ENCODE measurements around the gene SRD5A3. TPM values are rescaled to one million over a fixed set of nuclear protein-coding genes. Genes with fewer than 3 reads are reported as not detected.

Gene SRD5A3
- total RNA-seq, 2 donors from 2014 or later: 14.1 to 16.2 TPM

- peak; percentile 50 for ATAC-seq
- intact Hi-C loops (cut with DNase I, micrococcal nuclease): no loop called here
- DNase-seq: peak; percentile 47 to 65
Observed at GRCh38 chr4:55396308-55397125, 50.5 kb downstream of the SRD5A3 start.

DNA sequence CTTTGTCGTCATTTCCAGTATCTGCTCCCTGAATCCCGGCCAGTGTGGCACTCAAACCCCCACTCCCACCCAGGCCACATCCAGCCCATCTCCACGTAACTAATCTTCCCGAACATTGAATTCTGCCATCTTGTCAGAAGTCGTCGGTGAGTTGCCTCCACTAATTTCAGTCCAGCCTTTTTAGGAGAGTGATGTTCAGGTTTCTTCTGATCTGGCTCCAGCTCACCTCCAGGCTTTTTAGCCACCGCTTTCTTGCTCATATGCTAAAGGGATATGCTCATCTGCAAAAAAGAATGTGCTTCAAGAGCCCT, 51.0 kb downstream of the SRD5A3 start:
- no peak for ATAC-seq
- DNase-seq: peak in 1 of 2 donors; percentile 18
- intact Hi-C loops (cut with DNase I, micrococcal nuclease): no loop called here

- no peak for DNase-seq
- intact Hi-C loops (cut with DNase I, micrococcal nuclease): no loop called here
Observed at GRCh38 chr4:55397520-55398321, 51.7 kb downstream of the SRD5A3 start.

GRCh38 chr4:55398461-55398860, 52.4 kb downstream of the SRD5A3 start:
- DNase-seq: no peak
- intact Hi-C loops (cut with DNase I, micrococcal nuclease): no loop called here
- ATAC-seq: no peak

More at GRCh38 chr4:55397520-55398321, 51.7 kb downstream of the SRD5A3 start:
- ATAC-seq: no peak

- ATAC-seq (no peak), DNase-seq (no peak)
- intact Hi-C loops (cut with DNase I, micrococcal nuclease): no loop called here
Observed at GRCh38 chr4:55398966-55399365, 52.9 kb downstream of the SRD5A3 start.

DNA sequence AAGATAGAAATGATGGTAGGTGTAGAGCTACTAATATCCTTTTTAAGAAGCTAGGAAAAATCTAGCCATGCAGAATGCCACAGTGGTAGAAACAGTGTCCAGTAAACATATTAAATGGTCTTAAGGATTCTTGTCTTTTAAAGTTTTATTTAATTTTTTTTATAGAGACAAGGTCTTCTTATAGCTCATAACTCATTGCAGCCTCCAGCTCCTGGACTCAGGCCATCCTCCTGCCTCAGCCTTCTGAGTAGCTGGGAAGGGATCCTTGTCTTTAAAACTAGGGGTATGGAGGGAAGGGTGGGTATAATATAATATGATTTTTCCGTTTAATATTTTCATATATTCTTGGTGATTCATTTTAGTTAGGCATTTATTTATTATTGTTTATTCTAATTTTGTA, 53.5 kb downstream of the SRD5A3 start:
- intact Hi-C loops (cut with DNase I, micrococcal nuclease): no loop called here
- no peak for ATAC-seq
- no peak for DNase-seq

GRCh38 chr4:55405073-55405472, 59.0 kb downstream of the SRD5A3 start:
- intact Hi-C loops (cut with DNase I, micrococcal nuclease): no loop called here
- DNase-seq (no peak), ATAC-seq (no peak)

DNA sequence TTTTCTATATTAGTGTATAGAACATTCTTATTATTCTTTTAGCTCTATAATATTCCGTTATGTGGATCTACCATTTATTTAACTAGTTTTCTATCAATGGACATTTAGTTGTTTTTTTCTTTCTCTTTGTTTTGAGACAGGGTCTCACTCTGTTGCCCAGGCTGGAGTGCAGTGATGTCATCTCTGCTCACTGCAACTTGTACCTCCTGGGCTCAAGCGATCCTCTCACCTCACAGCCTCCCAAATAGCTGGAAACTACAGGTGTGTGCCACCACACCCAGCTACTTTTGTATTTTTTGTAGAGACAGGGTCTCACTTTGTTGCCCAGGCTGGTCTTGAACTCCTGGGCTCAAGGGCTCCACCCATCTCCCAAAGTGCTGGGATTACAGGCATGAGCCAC, 60.5 kb downstream of the SRD5A3 start:
- no peak for ATAC-seq
- DNase-seq: no peak
- intact Hi-C loops (cut with DNase I, micrococcal nuclease): no loop called here

GRCh38 chr4:55407119-55407518, 61.1 kb downstream of the SRD5A3 start:
- intact Hi-C loops (cut with DNase I, micrococcal nuclease): no loop called here
- DNase-seq (no peak), ATAC-seq (no peak)

DNA sequence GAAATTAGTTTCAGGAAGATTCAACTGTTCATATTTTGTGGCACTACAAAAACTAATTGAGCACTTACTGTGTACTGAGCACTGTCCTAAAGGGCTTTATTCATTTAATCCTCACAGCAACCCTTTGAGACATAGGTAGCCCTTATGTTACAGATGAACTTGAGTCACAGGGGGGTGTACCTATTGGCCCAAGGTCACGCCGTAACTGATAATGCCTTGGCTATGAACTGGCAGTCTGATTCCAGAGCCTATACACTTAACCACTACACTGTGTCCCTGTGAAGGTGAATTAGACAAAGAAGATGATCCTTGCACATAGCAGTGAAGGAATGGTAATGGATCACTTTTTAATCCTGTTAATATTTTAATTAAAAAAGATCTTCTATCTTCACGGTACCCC, 61.7 kb downstream of the SRD5A3 start:
- DNase-seq: no peak
- ATAC-seq: no peak
- intact Hi-C loops (cut with DNase I, micrococcal nuclease): no loop called here

- no peak for ATAC-seq
- DNase-seq: no peak
- intact Hi-C loops (cut with DNase I, micrococcal nuclease): no loop called here
Observed at GRCh38 chr4:55409468-55410171, 63.6 kb downstream of the SRD5A3 start.

DNA sequence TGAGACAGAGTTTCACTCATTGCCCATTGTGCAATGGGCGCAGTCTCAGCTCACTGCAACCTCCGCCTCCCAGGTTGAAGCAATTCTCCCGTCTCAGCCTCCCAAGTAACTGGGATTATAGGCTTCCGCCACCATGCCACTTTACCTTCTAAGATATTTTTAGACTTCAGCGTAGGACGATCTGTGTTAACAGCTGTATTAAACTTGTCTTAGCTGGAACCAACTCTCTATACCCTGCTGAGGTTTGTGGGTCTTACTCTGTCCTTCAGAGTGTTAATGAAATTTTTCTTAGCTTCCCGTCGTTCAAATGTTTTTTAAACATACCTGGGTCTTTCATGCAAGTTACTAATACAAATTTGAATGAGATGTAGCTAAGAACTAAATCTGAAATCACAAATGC, 64.4 kb downstream of the SRD5A3 start:
- DNase-seq (no peak), ATAC-seq (no peak)
- intact Hi-C loops (cut with DNase I, micrococcal nuclease): no loop called here

- intact Hi-C loops (cut with DNase I, micrococcal nuclease): no loop called here
- ATAC-seq (peak; percentile 51), DNase-seq (no peak)
Observed at GRCh38 chr4:55411621-55412020, 65.6 kb downstream of the SRD5A3 start.

GRCh38 chr4:55416176-55416575, 70.1 kb downstream of the SRD5A3 start:
- no peak for DNase-seq
- intact Hi-C loops (cut with DNase I, micrococcal nuclease): no loop called here
- no peak for ATAC-seq

Other genes with a start within 250 kb of the SRD5A3 start
- 1 to 10 TPM; 4.8 to 5.2 TPM for gene KDR, start 220.6 kb upstream of the SRD5A3 start, total RNA-seq
- gene TMEM165, start 49.7 kb downstream of the SRD5A3 start, total RNA-seq: 10 to 100 TPM; 65.8 to 71.9 TPM
- gene CLOCK, start 200.7 kb downstream of the SRD5A3 start, total RNA-seq: 10 to 100 TPM; 19.0 to 21.9 TPM
- not detected for gene PDCL2, start 246.0 kb downstream of the SRD5A3 start, total RNA-seq

Measured in left colon (tissue), 2 donors.